Spleen (tissue), 11 donors: ENCODE data around the gene PRIMA1. TPM values are rescaled to one million over a fixed set of nuclear protein-coding genes. Genes with fewer than 3 reads are reported as not detected.

Source experiments
- DNase-seq: peaks from one replicate; pipeline ENCODE4 v3.0.0-alpha.2; 2020
- H3K27ac ChIP-seq, 8 donors: fragments of 200-600 bp; sonication (generic) in 7 of 8; 1 replicate in 4 of 8; 2 replicates in 4 of 8; pipeline versions ENCODE4 v1.5.0 to v1.8.0; 2016 to 2021; ENCODE audit warnings: inconsistent platforms in 4 of 8, mild to moderate bottlenecking in 4 of 8, moderate library complexity in 1 of 8
- H3K27me3 ChIP-seq, 7 donors: fragments of 200-600 bp; sonication (generic) in 6 of 7; replicated peaks in 1 of 7; 1 replicate in 4 of 7; 2 replicates in 3 of 7; pipeline versions ENCODE4 v1.5.0 to v1.8.0; 2016 to 2021; ENCODE audit warnings: inconsistent platforms in 3 of 7, mild to moderate bottlenecking in 1 of 7
- H3K36me3 ChIP-seq, 6 donors: fragments of 200-600 bp; sonication (generic) in 5 of 6; 1 replicate in 4 of 6; 2 replicates in 2 of 6; pipeline versions ENCODE4 v1.5.0 to v1.8.0; 2016 to 2021; ENCODE audit warnings: inconsistent platforms in 2 of 6
- H3K4me1 ChIP-seq, 6 donors: fragments of 200-600 bp; sonication (generic) in 5 of 6; 1 replicate in 3 of 6; 2 replicates in 3 of 6; pipeline versions ENCODE4 v1.5.0 to v1.8.0; 2016 to 2021; ENCODE audit warnings: inconsistent platforms in 3 of 6
- H3K4me3 ChIP-seq, 8 donors: fragments of 200-600 bp; sonication (generic) in 7 of 8; 1 replicate in 4 of 8; 2 replicates in 4 of 8; pipeline versions ENCODE4 v1.5.0 to v1.8.0; 2016 to 2021; ENCODE audit warnings: inconsistent platforms in 4 of 8, mild to moderate bottlenecking in 4 of 8, moderate library complexity in 2 of 8
- H3K9me3 ChIP-seq, 8 donors: fragments of 200-600 bp; sonication (generic) in 7 of 8; 1 replicate in 4 of 8; 2 replicates in 4 of 8; pipeline versions ENCODE4 v1.5.0 to v1.8.0; 2016 to 2021; ENCODE audit warnings: inconsistent platforms in 4 of 8
- CTCF ChIP-seq, 11 experiments: fragments of 200-600 bp in 7 of 11; fragments of 450-650 bp in 4 of 11; sonication (generic) in 4 of 11; IDR thresholded peaks in 8 of 11; conservative IDR thresholded peaks in 3 of 11; 1 replicate in 7 of 11; 2 replicates in 4 of 11; pipeline versions ENCODE4 v1.4.0 to v1.8.0; 2016 to 2021; ENCODE audit warnings: antibody characterized with exemption in 11 of 11, inconsistent platforms in 4 of 11, mild to moderate bottlenecking in 1 of 11
- POLR2A ChIP-seq, 3 donors: fragments of 450-650 bp; IDR thresholded peaks; one replicate each; pipeline ENCODE4 v1.5.1; 2017; ENCODE audit warnings: antibody characterized with exemption in 3 of 3, mild to moderate bottlenecking in 1 of 3
- POLR2AphosphoS5 ChIP-seq, 3 donors: sonication (generic); formaldehyde crosslinking; IDR thresholded peaks; one replicate each; pipeline ENCODE4 v1.5.1; 2017; ENCODE audit warnings: antibody characterized with exemption in 3 of 3
- WGBS, 5 donors: extraction: QIAGEN DNeasy Blood & Tissue Kit in 3 of 5; methylation state at CpG; one replicate each; pipeline versions ENCODE4 v1.1.5 to v1.1.7; 2013 to 2018; 5-methylcytosine and 5-hydroxymethylcytosine counted together
- intact Hi-C: fragments of 100-400 bp; cut with DNase I; formaldehyde crosslinking; loops from one replicate; pipeline ENCODE4 v1.15.0; 2023; ENCODE audit warnings: low total_unique reads
- polyA plus RNA-seq, 3 donors: library from polyadenylated mRNA; stranded (reverse); fragments of 200-250 nt; gene quantifications; one replicate each; pipeline ENCODE4 v1.2.1, GENCODE V29; 2013
- total RNA-seq, 7 donors: library from RNA; depleted of rRNA in 3 of 7; stranded (reverse); fragments of >200 nt in 3 of 7; fragmentation: NEBNext Ultra II Directional in 4 of 7; extraction: Animal tissue kit (Norgen Biotek cat#: 25700) in 4 of 7; gene quantifications; one replicate each; pipeline versions ENCODE4 v1.1.0 to v1.2.1, GENCODE V29; 2016 to 2021
- donor health status: healthy with polysubstance abuse.
- donor health status: DM: no; HTN: no; CAD: no; lungs with moderate emphysema.
- donor health status: DM: no; HTN: no; CAD: no.
- donor health status: Bipolar disorder and iron deficiency.
- donor health status: healthy.
- donor health status: DM: no; HTN: no; CAD: no.
- donor health status: DM: yes; HTN: yes; CAD: no.

Gene PRIMA1
- total and polyA plus RNA-seq, 10 donors = 0.09 to 2.0 (median 0.23) TPM; not detected in 4

- H3K27me3 ChIP-seq = peaks cover 0 to 19% (median 0%) of the 10 kb centered on the region in 7 donors
- no peaks in the 10 kb centered on the region for H3K4me1 ChIP-seq
- no peak overlapping the region for H3K27ac ChIP-seq
- TF ChIP-seq CTCF (IDR thresholded peaks at IDR 0.05 in 8 of 11, conservative IDR thresholded peaks at IDR 0.05 in 3 of 11) (no peak), POLR2A (IDR thresholded peaks at IDR 0.05) (no peak), POLR2AphosphoS5 (IDR thresholded peaks at IDR 0.05) (no peak)
- no peaks in the 10 kb centered on the region for H3K36me3 ChIP-seq
- intact Hi-C loops = no loop called here
- no peak for DNase-seq
- H3K9me3 ChIP-seq = no peaks in the 10 kb centered on the region
- H3K4me3 ChIP-seq = no peak overlapping the region
- 84 to 88% (median 86%) methylated on average over 21 of the region's 21 CpGs for WGBS, 5 donors
Measured at GRCh38 chr14:93706360-93706955, 81.8 kb downstream of the PRIMA1 start.

- Histone ChIP-seq H3K36me3 (no peaks in the 10 kb centered on the region), H3K27ac (no peak overlapping the region), H3K27me3 (peaks cover 0 to 19% (median 0%) of the 10 kb centered on the region in 7 donors), H3K9me3 (peaks cover 0 to 7% (median 0%) of the 10 kb centered on the region in 8 donors), H3K4me3 (no peak overlapping the region), H3K4me1 (no peaks in the 10 kb centered on the region)
- TF ChIP-seq POLR2A (IDR thresholded peaks at IDR 0.05) (no peak), POLR2AphosphoS5 (IDR thresholded peaks at IDR 0.05) (no peak), CTCF (IDR thresholded peaks at IDR 0.05 in 8 of 11, conservative IDR thresholded peaks at IDR 0.05 in 3 of 11) (no peak)
- no peak for DNase-seq
- intact Hi-C loops = no loop called here
- WGBS, 5 donors = 85 to 88% (median 86%) methylated on average over 15 of the region's 15 CpGs
Measured at GRCh38 chr14:93705513-93706156, 82.7 kb downstream of the PRIMA1 start.

GRCh38 chr14:93703941-93704340 is 84.3 kb downstream of the PRIMA1 start:
- no peak for DNase-seq
- H3K36me3 ChIP-seq = no peaks in the 10 kb centered on the region
- 83 to 88% (median 86%) methylated on average over 6 of the region's 6 CpGs for WGBS, 5 donors
- no peak overlapping the region for H3K4me3 ChIP-seq
- no peak overlapping the region for H3K27ac ChIP-seq
- no peak for TF ChIP-seq POLR2AphosphoS5 (IDR thresholded peaks at IDR 0.05)
- TF ChIP-seq POLR2A (IDR thresholded peaks at IDR 0.05) = no peak
- no peak for TF ChIP-seq CTCF (IDR thresholded peaks at IDR 0.05 in 8 of 11, conservative IDR thresholded peaks at IDR 0.05 in 3 of 11)
- H3K9me3 ChIP-seq = peaks cover 0 to 24% (median 13%) of the 10 kb centered on the region in 8 donors
- intact Hi-C loops = no loop called here
- peaks cover 0 to 19% (median 0%) of the 10 kb centered on the region in 7 donors for H3K27me3 ChIP-seq
- H3K4me1 ChIP-seq = no peaks in the 10 kb centered on the region

GRCh38 chr14:93702946-93703345 is 85.3 kb downstream of the PRIMA1 start:
- Histone ChIP-seq H3K27me3 (peaks cover 0 to 19% (median 0%) of the 10 kb centered on the region in 7 donors), H3K4me1 (no peaks in the 10 kb centered on the region), H3K4me3 (no peak overlapping the region), H3K9me3 (peaks cover 0 to 34% (median 23%) of the 10 kb centered on the region in 8 donors), H3K36me3 (no peaks in the 10 kb centered on the region), H3K27ac (no peak overlapping the region)
- TF ChIP-seq POLR2AphosphoS5 (IDR thresholded peaks at IDR 0.05) (no peak), CTCF (IDR thresholded peaks at IDR 0.05 in 8 of 11, conservative IDR thresholded peaks at IDR 0.05 in 3 of 11) (no peak), POLR2A (IDR thresholded peaks at IDR 0.05) (no peak)
- 73 to 86% (median 76%) methylated on average over 6 of the region's 6 CpGs for WGBS, 5 donors
- DNase-seq = no peak
- intact Hi-C loops = no loop called here
